ENCODE data around the gene JARID2.

- no peak for TF ChIP-seq CTCF (IDR thresholded peaks at IDR 0.05; ENCODE audit: low read depth, low read length, missing input control)
- no peak for TF ChIP-seq RXRA (IDR thresholded peaks at IDR 0.05)
- no peak for TF ChIP-seq MAX (IDR thresholded peaks at IDR 0.05)
- no peak for TF ChIP-seq JUND (IDR thresholded peaks at IDR 0.05)
- TF ChIP-seq ZBTB33 (IDR thresholded peaks at IDR 0.05) = no peak
- no peak for TF ChIP-seq GABPA (IDR thresholded peaks at IDR 0.05 in 1 of 2, conservative IDR thresholded peaks at IDR 0.05 in 1 of 2)
- TF ChIP-seq REST (IDR thresholded peaks at IDR 0.05) = no peak
- TF ChIP-seq YY1 (IDR thresholded peaks at IDR 0.05) = no peak
- no peak for TF ChIP-seq RAD21 (IDR thresholded peaks at IDR 0.05)
- TF ChIP-seq ATF3 (IDR thresholded peaks at IDR 0.05) = no peak
- no peak for TF ChIP-seq SP1 (IDR thresholded peaks at IDR 0.05)
- TF ChIP-seq FOXA1 (IDR thresholded peaks at IDR 0.05) = no peak
Observed at GRCh38 chr6:15507746-15508145, 261.9 kb downstream of the JARID2 start.

Data from liver (tissue), 3 donors.